ENCODE measurements around the gene MAP3K6.
A peak's percentile ranks its signal among the peaks of the same experiment; 100 is the strongest.

MAP3K6 gene

DNA sequence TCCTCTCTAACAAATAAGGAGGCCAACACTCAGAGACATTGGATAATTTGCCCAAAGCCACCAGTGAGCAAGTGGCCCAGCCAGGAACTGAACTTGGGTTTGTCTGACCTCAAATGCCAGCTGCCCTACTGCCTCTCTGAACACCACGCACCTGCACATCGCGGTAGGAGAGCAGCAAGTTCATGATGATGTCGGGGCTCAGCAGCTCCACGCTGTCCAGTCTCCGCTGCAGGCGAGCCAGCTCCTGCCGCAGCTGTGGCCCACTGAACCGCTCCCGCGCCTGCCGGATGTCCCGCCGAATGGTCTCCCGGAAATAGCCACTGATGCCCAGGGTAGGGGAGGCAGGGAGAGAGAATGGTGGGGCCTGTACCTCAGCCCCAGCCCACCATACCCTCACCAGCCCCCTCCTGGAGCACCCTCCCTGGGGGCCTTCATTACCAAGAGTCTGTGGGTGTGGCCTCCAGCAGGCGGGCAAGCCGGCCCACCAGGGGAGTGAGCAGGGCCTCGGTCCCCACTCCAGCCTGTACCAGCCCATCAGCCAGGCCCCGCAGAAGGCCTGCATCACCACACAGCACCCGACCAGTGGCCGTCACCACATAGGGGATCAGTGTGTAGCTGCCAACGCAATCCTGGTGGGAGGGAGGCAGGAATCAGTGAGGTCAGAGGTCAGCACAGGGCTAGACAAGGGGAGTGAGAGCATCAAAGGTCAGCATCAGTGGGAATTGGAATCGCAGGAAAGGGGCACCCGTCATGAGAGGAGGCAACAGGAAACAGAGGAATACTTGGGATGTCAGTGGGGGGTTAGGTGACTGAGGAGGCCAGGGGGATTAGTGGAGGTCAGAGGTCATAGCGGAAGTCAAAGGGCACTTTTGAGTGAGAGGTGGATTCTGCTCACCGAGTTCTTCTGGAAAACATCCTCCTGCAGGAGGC is 2.7 kb downstream of the MAP3K6 start:
- TF ChIP-seq, protein P1, sequence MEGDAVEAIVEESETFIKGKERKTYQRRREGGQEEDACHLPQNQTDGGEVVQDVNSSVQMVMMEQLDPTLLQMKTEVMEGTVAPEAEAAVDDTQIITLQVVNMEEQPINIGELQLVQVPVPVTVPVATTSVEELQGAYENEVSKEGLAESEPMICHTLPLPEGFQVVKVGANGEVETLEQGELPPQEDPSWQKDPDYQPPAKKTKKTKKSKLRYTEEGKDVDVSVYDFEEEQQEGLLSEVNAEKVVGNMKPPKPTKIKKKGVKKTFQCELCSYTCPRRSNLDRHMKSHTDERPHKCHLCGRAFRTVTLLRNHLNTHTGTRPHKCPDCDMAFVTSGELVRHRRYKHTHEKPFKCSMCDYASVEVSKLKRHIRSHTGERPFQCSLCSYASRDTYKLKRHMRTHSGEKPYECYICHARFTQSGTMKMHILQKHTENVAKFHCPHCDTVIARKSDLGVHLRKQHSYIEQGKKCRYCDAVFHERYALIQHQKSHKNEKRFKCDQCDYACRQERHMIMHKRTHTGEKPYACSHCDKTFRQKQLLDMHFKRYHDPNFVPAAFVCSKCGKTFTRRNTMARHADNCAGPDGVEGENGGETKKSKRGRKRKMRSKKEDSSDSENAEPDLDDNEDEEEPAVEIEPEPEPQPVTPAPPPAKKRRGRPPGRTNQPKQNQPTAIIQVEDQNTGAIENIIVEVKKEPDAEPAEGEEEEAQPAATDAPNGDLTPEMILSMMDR (IDR thresholded peaks at IDR 0.05): no peak
- intact Hi-C loops (cut with DNase I; ENCODE audit: low total_unique reads): no loop called here
- DNase-seq: no peak
- H3K36me3 ChIP-seq: peaks cover 46 to 59% (median 52%) of the 10 kb centered on the region in 3 donors
- peak overlapping the region in 1 of 2 donors; percentile 91 for H3K4me3 ChIP-seq
- H3K4me1 ChIP-seq: peaks cover 0 to 41% (median 29%) of the 10 kb centered on the region in 4 donors
- H3K9me3 ChIP-seq: no peaks in the 10 kb centered on the region
- no peaks in the 10 kb centered on the region for H3K27me3 ChIP-seq
- H3K27ac ChIP-seq: peak overlapping the region in 1 of 2 donors; percentile 99

- H3K4me3 ChIP-seq: no peak overlapping the region
- intact Hi-C loops (cut with DNase I; ENCODE audit: low total_unique reads): no loop called here
- no peak for DNase-seq
Measured at GRCh38 chr1:27361553-27361952, 5.2 kb downstream of the MAP3K6 start.

GRCh38 chr1:27361044-27361402 is 5.7 kb downstream of the MAP3K6 start:
- no peak for DNase-seq
- Histone ChIP-seq H3K36me3 (peaks cover 65 to 89% (median 81%) of the 10 kb centered on the region in 3 donors), H3K4me3 (no peak overlapping the region)

More at GRCh38 chr1:27361553-27361952, 5.2 kb downstream of the MAP3K6 start:
- H3K27me3 ChIP-seq: no peaks in the 10 kb centered on the region
- no peak overlapping the region for H3K27ac ChIP-seq
- no peaks in the 10 kb centered on the region for H3K9me3 ChIP-seq
- H3K36me3 ChIP-seq: peaks cover 62 to 84% (median 75%) of the 10 kb centered on the region in 3 donors
- H3K4me1 ChIP-seq: peaks cover 0 to 27% (median 20%) of the 10 kb centered on the region in 4 donors
- TF ChIP-seq, protein P1 (IDR thresholded peaks at IDR 0.05): no peak

DNA sequence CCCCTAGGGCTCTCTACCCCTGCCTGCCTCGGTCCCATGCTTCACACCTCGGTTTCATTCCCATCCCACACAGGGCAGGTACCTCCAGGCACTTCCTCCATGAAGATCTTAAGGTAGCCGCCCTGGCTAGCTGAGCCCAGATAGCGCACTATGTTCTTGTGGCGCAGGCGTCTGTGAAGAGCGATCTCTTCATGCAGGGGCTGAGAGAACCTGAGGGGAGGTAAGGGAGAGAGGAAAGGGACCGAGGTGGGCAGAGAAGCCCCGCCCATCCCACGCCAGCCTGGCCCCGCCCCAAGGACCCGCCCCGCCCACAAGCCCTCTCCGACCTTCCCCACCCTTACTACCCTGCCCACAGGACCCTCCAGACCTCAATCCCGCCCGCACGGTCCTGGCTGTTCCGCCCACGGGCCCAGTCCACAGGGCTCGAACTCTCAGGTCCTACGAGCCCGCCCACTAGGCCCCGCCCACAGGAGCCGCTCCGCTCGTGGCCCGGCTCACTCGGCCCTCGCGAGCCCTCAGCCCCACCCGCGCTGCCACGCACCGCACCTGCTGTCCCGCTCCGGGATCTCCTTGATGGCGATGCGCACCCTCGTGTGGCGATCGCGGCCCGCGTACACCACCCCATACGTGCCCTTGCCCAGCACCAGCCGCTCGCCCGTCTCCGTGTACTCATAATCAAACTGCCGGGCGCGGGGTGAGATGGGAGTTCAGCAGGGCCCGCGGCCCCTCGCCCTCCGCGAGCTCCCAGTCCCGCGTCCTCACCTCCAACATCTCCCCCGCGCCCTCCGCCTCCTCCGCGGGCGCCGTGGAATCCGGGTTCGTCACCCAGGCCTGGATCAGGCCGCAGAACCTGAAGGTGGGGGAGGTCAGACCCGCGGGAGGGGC is 6.4 kb downstream of the MAP3K6 start:
- Histone ChIP-seq H3K9me3 (no peaks in the 10 kb centered on the region), H3K4me3 (no peak overlapping the region), H3K27me3 (no peaks in the 10 kb centered on the region), H3K4me1 (peaks cover 0 to 27% (median 20%) of the 10 kb centered on the region in 4 donors), H3K27ac (no peak overlapping the region), H3K36me3 (peaks cover 72 to 96% (median 87%) of the 10 kb centered on the region in 3 donors)
- no peak for DNase-seq
- intact Hi-C loops (cut with DNase I; ENCODE audit: low total_unique reads): no loop called here
- TF ChIP-seq, protein P1 (IDR thresholded peaks at IDR 0.05): no peak

More at GRCh38 chr1:27361044-27361402, 5.7 kb downstream of the MAP3K6 start:
- H3K27me3 ChIP-seq: no peaks in the 10 kb centered on the region
- H3K27ac ChIP-seq: no peak overlapping the region
- H3K4me1 ChIP-seq: peaks cover 0 to 27% (median 20%) of the 10 kb centered on the region in 4 donors
- intact Hi-C loops (cut with DNase I; ENCODE audit: low total_unique reads): no loop called here
- TF ChIP-seq, protein P1 (IDR thresholded peaks at IDR 0.05): no peak
- no peaks in the 10 kb centered on the region for H3K9me3 ChIP-seq

GRCh38 chr1:27359822-27360158 is 7.0 kb downstream of the MAP3K6 start:
- H3K4me3 ChIP-seq: no peak overlapping the region
- H3K27ac ChIP-seq: no peak overlapping the region
- intact Hi-C loops (cut with DNase I; ENCODE audit: low total_unique reads): loop anchor here (5.0 to 10.0 kb wide), 2 partner anchors 33 to 55 kb away; partner anchors contain the start of gene GPR3
- no peak for DNase-seq
- peaks cover 0 to 22% (median 16%) of the 10 kb centered on the region in 4 donors for H3K4me1 ChIP-seq
- no peaks in the 10 kb centered on the region for H3K9me3 ChIP-seq
- H3K27me3 ChIP-seq: no peaks in the 10 kb centered on the region
- TF ChIP-seq, protein P1 (IDR thresholded peaks at IDR 0.05): no peak
- H3K36me3 ChIP-seq: peaks cover 77 to 100% (median 93%) of the 10 kb centered on the region in 3 donors
